DMS153 treated with DMSO at 0.1 percent for 48 hours (cell line): Measurements from ENCODE around the gene MOGAT1.
"Not testable (repeated sequence)": the region's sequence is repeated elsewhere in the genome, so short reads cannot be mapped to it uniquely, and the experiment has no call there.

Experiments used
- DNase-seq: peaks from one replicate; lab custom pipeline; 2025; ENCODE audit not compliant: unreplicated experiment; lab: John Stamatoyannopoulos, UW

The MOGAT1 gene

GRCh38 chr2:222669353-222669752 is 2.1 kb upstream of the MOGAT1 start:
- no peak for DNase-seq

DNA sequence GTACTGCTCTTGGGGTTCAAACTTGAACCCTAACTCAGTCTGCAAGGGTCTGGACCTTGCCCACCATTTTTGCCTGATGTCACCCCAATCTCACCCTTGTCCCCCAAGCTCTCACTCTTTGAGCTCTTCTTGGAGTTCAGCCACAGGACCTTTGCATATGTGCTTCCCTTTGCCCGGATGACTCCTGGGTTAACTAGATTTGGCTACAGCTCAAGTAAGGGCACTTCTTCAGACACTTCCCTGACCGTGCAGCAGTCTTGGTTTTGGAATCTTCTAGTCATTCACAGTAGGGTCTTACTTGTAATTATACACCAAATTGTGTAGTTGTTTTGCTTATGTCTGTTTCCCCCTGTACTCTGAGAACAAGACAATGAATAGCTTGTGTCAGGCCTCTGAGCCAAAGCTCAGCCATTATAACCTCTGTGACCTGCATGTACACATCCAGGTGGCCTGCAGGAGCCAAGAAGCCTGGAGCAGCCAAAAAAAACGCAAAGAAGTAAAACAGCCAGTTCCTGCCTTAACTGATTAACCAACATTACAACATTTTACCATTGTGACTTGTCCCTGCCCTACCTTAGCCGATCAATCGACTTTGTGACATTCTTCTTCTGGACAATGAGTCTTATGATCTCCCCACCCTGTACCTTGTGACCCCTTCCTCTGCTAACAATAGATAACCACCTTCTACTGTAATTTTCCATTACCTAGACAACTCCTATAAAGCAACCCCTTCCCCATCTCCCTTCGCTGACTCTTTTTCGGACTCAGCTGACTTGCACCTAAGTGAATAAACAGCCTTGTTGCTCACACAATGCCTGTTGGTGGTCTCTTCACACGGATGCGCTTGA is 1.0 kb upstream of the MOGAT1 start:
- no peak for DNase-seq

GRCh38 chr2:222672068-222672401 is 577 bp downstream of the MOGAT1 start:
- no peak for DNase-seq

DNA sequence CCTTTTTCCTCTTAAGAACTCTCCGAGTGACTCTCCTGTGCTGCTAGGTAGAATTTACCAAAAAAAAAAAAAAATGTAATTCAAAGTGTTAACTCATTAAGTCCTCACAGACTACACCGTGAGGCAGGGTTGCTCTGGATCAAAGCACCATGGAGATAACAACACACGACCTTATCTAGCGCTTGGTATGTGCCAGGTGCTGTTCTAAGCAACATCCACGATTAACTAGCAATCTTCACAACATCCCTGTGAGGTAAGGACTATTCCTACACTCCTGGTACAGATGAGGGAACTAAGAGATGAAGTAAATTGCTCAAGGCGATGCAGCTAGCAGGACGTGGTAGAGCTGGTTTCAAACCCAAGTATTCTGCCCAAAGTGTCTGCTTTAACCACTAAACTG is 1.8 kb downstream of the MOGAT1 start:
- DNase-seq: no peak

DNA sequence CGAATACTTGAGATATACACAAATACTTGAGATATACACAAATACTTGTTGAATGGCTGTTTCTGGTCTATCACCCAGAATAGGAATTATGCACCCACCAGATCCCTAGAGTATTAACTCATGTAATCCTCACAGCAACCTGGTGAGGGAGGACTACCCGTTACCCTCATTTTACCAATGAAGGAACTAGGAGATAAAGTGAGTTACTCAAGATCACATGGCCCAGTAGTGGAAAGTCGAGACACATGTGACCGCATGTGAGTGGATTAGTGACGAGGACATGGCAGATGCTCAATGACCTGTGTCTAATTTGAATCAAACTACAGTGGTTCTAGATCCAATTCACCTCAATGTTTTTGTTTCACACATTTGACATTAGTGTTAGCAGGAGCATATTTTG is 2.4 kb downstream of the MOGAT1 start:
- no peak for DNase-seq

DNA sequence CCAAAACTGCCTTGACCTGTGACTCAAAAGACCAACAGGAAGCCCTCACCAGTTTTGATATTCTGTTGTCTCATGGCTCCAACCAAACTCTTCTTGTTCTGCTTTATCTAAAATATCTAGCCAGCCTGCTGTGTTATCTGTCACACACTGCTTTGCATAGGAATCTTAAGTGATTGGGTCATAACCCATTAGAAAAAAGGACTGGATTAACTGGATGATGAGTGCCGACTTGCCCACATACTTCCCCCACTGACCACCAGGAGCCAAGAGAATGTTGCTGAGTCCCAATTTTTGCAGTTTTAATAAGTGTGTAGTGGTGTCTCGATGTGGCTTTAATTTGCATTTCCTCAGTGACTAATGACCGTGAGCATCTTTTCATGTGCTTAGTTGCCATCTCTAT is 6.5 kb downstream of the MOGAT1 start:
- DNase-seq: no peak

DNA sequence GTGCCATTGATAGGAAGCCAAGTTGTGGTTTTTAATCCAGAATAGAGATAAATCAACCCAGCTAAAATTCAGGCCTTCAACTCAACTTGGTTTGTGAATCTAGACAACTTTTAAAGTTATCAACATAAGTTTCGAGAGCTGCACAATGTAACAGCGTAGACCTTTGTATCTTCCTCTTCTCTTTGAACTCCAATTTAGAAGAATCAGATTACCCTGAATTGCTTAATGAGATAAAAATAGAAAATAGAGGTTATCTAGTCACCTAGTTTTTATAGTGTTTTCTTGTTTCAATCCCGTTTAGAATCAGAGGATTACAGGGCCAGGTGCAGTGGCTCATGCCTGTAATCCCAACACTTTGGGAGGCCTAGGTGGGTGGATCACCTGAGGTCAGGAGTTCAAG is 12.3 kb downstream of the MOGAT1 start:
- DNase-seq: no peak

GRCh38 chr2:222686086-222686750 is 14.8 kb downstream of the MOGAT1 start:
- no peak for DNase-seq

DNA sequence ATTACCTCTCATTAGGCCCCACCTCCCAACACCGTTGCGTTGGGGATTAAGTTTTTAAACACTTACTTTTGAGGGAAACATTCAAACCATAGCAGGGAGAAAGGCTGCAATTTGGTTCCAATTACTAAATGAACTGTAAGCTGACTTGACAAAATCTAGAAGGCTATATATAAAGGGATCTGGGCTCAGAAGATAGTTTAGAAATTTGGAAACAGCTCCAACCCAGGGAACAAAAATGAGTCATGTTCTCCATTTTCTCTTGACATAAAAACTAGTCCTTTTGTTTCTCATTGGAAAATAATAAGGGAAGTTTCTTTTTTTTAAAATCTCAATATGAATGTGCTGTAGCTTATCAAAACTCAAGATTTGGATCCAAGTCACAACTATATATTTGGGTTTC is 17.5 kb downstream of the MOGAT1 start:
- no peak for DNase-seq

DNA sequence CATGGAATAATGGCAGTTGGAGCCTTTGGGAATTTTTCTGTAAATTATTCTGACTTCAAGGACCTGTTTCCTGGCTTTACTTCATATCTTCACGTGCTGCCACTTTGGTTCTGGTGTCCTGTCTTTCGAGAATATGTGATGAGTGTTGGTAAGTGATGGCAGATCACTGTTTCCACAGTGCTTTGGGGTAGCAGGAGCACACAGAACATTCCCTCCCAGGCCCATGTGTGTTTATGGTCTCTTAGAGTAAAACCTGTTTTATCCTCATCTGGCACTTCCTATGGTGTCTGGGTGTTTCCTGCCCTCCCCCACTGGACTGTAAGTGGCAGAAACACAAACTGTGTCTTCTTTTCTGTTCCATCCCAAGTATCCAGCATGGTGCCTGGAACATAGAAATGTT is 17.9 kb downstream of the MOGAT1 start:
- DNase-seq: no peak

DNA sequence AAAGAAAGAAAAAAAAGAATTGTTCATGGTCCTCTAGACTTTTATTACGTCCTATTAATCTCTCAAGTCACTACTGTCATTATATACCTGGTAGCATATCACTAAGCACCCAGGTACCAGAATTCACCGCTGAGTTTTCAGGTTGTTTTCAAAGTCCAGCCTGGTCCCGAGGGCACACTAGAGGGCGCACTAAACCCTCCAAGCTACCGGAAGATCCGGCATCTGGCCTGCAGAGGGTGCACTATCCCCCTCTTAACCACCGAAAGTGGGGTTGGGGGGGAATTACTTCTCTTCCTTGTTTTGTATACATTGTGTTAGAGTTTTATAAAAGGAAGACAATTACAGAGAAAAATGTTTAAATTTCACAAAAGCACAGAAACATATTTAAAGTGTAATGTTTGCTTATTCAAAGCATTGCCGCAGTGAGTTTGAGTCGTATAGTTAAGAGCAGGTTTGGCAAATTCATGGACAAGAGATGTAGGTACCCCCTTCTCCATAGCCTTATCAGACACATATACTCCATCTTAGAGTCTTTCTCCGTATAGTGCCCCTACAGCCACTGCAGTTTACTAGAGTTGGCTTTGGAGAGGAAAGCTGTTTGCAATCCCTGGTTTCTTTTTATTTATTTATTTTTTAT is 19.2 kb downstream of the MOGAT1 start:
- peak; percentile 54 for DNase-seq

- not testable (repeated sequence) for DNase-seq
These were observed 22.0 kb downstream of the MOGAT1 start for GRCh38 chr2:222693413-222693812.

DNA sequence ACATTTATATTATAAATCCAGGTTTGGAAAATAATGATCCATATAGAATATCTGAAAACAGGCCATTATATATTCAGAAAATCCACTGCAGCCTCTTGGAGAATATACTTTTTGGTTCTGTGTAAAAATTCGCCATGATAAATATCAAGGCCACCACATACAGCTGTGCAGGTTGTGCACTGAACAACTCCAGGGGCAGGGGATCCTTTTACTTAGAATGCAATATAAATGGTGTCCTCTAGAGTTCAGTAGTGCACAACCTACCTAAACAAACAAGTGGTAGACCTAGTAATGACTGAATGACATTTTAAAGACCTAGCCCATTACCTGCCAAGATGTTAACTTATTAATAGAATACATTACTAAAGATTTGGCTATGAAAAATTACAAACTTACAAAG is 22.4 kb downstream of the MOGAT1 start:
- DNase-seq: peak; percentile 13

GRCh38 chr2:222698276-222698675 is 26.8 kb downstream of the MOGAT1 start:
- no peak for DNase-seq

DNA sequence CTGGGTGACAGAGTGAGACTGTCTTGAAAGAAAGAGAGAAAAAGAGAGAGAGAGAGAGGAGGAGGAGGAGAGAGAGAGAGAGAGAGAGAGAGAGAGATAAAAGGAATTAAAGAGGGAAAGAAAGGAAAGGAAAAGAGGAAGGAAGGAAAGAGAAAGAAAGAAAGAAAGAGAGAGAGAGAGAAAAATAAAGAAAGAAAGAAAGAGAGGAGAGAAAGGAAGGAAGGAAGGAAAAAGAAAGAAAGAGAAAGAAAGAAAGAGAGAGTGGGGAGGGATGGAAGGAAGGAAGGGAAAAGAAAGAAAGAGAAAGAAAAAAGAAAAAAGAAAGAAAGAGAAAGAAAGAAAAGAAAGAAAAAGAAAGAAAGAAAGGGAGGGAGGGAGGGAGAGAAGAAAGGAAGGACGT is 29.8 kb downstream of the MOGAT1 start:
- DNase-seq: no peak

- DNase-seq: no peak
These were observed 30.3 kb downstream of the MOGAT1 start for GRCh38 chr2:222701721-222702131.

GRCh38 chr2:222703091-222703490 is 31.6 kb downstream of the MOGAT1 start:
- no peak for DNase-seq

GRCh38 chr2:222703886-222704285 is 32.4 kb downstream of the MOGAT1 start:
- no peak for DNase-seq

DNA sequence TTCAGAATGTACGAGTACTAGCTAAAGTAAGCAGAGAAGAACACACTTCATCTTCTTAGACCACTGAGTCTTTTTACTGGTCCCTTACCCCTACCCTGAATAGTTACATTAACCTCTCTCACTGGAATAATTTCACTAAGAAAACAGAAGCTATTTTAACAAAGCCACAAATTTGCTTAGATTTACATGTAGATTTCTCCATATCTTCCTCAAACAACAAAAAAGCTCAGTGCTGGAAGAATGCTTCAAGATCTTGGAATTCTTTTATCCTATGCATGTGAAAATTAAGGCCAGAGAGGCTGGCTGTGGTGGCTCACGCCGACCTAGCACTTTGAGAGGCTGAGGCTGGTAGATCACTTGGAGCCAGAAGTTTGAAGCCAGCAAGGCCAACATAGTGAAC is 35.2 kb downstream of the MOGAT1 start:
- no peak for DNase-seq

DNA sequence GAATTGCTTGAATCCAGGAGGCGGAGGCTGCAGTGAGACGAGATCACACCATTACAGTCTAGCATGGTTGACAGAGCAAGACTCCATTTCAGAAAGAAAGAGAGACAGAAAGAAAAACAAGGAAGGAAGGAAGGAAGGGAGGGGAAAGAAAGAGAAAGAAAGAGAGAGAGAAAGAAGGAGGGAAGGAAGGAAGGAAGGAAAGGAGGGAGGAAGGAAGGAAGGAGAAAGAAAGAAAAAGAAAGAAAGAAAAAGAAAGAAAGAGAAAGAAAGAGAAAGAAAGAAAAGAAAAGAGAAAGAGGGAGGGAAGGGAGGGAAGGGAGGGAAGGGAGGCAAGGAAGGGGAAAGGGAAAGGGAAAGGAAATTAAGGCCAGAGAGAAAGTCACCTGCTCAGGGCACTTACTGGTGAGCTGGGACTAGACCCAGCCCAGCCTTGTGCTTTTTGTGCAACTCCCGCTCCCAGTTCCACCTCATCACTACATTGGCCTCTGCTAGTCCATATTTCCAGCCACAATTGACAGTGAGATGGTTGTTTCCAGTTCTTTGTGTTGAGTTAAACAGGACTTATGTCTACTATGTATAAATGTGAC is 35.7 kb downstream of the MOGAT1 start:
- no peak for DNase-seq

GRCh38 chr2:222707689-222708273 is 36.3 kb downstream of the MOGAT1 start:
- DNase-seq: no peak
